Peyer's patch (tissue), 4 donors: Measurements from ENCODE around the gene GREB1. TPM values are rescaled to one million over a fixed set of nuclear protein-coding genes. Genes with fewer than 3 reads are reported as not detected.

Source experiments
- DNase-seq, 3 donors: peaks; one replicate each; pipeline ENCODE4 v3.0.0-alpha.2; 2017 to 2019
- H3K27ac ChIP-seq, 4 donors: fragments of 200-600 bp; sonication (generic); one replicate each; pipeline ENCODE4 v1.5.1; 2016 to 2019
- H3K27me3 ChIP-seq, 2 donors: fragments of 200-600 bp; sonication (generic); one replicate each; pipeline ENCODE4 v1.5.1; 2019
- H3K36me3 ChIP-seq, 3 donors: fragments of 200-600 bp; sonication (generic); one replicate each; pipeline ENCODE4 v1.5.1; 2016 to 2019
- H3K4me1 ChIP-seq, 4 donors: fragments of 200-600 bp; sonication (generic); one replicate each; pipeline ENCODE4 v1.5.1; 2016 to 2019
- H3K4me3 ChIP-seq, 4 donors: fragments of 200-600 bp; sonication (generic); 1 replicate in 3 of 4; 2 replicates in 1 of 4; pipeline ENCODE4 v1.5.1; 2016 to 2019; ENCODE audit warnings: mild to moderate bottlenecking in 1 of 4
- H3K9me3 ChIP-seq, 4 donors: fragments of 200-600 bp; sonication (generic); one replicate each; pipeline ENCODE4 v1.5.1; 2016 to 2019; ENCODE audit warnings: mild to moderate bottlenecking in 1 of 4
- POLR2A ChIP-seq, 2 donors: fragments of 450-650 bp; IDR thresholded peaks; one replicate each; pipeline ENCODE4 v1.5.1; 2017; ENCODE audit warnings: antibody characterized with exemption in 2 of 2, mild to moderate bottlenecking in 2 of 2, moderate library complexity in 2 of 2
- total RNA-seq, 4 donors: library from RNA; depleted of rRNA; stranded (reverse); fragments of >200 nt; gene quantifications; one replicate each; pipeline ENCODE4 v1.1.0, GENCODE V29; 2016
- TF ChIP-seq, protein P1 (sequence below), 6 experiments: fragments of 450-650 bp in 4 of 6; fragments of 200-600 bp in 2 of 6; sonication (generic) in 1 of 6; IDR thresholded peaks; one replicate each; pipeline ENCODE4 v1.5.1; 2017 to 2019; ENCODE audit warnings: antibody characterized with exemption in 6 of 6, mild to moderate bottlenecking in 3 of 6, moderate library complexity in 1 of 6

The GREB1 gene
- total RNA-seq, 4 donors from 2014 or later, result 0.88 to 4.1 (median 1.9) TPM

DNA sequence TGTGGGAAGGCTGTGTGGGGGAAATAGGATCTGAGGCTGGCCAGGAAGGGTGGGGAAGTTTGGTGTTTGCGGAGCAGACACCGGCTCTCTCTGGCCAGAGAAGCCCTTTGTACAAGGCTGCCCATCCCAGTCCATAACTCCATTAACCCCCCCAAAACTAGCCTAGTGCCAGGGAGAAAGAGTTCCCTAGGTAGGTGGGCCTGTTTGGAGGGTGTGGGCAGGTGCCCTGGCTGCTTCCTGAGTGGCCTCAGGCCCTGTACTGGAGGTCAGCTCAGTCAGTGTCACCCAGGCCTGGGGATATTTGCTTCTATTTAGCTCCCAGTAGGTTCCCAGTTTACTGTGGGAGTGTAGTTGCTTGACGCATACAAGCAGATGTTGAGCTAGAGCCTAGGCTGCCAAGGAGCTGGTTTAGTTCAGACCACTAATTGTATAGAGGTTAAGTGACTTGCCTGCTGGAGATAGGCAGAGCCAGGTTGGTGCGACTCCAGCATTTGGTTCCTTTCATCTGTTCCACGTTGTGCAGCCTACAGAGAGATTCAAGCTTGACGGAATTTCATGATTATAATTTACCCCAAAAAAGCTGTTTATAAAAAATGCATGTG is 2.9 kb upstream of the GREB1 start:
- no peak overlapping the region for H3K4me3 ChIP-seq
- no peak for TF ChIP-seq POLR2A (IDR thresholded peaks at IDR 0.05)
- TF ChIP-seq, protein P1, sequence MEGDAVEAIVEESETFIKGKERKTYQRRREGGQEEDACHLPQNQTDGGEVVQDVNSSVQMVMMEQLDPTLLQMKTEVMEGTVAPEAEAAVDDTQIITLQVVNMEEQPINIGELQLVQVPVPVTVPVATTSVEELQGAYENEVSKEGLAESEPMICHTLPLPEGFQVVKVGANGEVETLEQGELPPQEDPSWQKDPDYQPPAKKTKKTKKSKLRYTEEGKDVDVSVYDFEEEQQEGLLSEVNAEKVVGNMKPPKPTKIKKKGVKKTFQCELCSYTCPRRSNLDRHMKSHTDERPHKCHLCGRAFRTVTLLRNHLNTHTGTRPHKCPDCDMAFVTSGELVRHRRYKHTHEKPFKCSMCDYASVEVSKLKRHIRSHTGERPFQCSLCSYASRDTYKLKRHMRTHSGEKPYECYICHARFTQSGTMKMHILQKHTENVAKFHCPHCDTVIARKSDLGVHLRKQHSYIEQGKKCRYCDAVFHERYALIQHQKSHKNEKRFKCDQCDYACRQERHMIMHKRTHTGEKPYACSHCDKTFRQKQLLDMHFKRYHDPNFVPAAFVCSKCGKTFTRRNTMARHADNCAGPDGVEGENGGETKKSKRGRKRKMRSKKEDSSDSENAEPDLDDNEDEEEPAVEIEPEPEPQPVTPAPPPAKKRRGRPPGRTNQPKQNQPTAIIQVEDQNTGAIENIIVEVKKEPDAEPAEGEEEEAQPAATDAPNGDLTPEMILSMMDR (IDR thresholded peaks at IDR 0.05), result no peak
- H3K36me3 ChIP-seq, result no peaks in the 10 kb centered on the region
- H3K27ac ChIP-seq, result no peak overlapping the region
- H3K4me1 ChIP-seq, result no peaks in the 10 kb centered on the region
- H3K27me3 ChIP-seq, result no peaks in the 10 kb centered on the region
- H3K9me3 ChIP-seq, result no peaks in the 10 kb centered on the region
- no peak for DNase-seq

DNA sequence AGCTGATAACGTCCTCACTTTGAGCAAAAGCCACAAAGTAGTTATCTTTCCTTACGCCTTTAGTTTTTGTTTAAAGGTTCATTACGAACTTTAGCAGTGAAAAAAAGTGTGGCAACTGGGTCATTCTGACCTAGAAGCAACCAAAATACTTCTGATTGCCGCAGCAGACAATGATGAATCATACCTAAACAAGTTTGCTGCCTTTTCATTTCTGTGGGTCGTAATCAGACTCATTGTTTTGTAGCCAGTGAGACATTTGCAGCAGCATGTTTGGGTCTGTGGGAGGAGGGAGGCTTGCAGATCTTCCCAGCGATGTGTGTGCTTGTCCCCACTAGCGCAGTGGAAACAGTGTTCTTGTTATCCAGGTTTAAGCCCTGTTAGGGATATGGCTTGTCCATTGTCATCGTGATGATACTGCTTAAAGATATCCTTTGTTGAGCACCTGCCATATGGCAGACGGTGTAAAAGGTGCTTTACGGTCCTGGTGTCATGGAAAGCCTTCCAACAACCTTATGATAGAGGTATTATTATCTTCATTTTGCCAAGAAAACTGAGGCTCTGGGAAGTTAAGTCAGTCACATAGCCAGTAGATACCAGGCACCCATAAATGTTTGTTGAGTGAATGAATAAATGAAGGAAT is 1.3 kb upstream of the GREB1 start:
- H3K27me3 ChIP-seq, result no peaks in the 10 kb centered on the region
- no peak overlapping the region for H3K27ac ChIP-seq
- H3K4me3 ChIP-seq, result no peak overlapping the region
- H3K4me1 ChIP-seq, result no peaks in the 10 kb centered on the region
- no peaks in the 10 kb centered on the region for H3K36me3 ChIP-seq
- H3K9me3 ChIP-seq, result no peaks in the 10 kb centered on the region
- DNase-seq, result no peak
- TF ChIP-seq, protein P1 (IDR thresholded peaks at IDR 0.05), result no peak

DNA sequence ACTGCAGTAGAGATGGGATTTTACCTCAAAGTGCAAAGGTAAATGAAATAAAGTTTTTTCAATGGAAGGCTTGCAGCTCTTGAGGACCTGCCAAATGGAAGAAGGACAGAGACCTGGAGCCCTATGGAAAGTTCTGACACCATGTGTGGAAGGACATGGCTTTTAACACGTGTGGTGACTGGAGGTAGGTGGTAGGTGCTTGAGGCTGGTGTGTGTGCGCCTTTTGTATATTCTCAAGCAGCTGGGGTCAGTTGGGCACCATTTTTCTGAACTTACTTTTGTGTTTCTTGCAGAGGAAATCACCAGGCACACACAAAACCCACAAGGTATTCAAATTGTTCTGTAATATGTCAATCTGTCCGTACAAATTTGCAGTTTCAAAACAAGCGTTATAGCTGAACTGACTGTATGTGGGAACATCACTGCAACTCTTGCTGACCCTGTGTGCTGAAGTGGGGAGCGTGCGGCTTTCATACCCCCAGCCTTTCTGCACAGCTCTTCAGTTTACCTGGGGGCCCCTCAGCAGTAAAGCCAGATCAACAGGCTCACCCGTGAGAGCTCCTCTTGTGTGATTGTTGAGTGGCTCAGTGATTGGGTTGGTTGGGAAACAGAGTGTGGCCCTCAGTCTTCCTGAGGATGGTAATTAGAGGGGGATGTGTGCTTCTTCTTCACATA is 363 bp downstream of the GREB1 start:
- DNase-seq, result no peak
- no peak overlapping the region for H3K4me3 ChIP-seq

DNA sequence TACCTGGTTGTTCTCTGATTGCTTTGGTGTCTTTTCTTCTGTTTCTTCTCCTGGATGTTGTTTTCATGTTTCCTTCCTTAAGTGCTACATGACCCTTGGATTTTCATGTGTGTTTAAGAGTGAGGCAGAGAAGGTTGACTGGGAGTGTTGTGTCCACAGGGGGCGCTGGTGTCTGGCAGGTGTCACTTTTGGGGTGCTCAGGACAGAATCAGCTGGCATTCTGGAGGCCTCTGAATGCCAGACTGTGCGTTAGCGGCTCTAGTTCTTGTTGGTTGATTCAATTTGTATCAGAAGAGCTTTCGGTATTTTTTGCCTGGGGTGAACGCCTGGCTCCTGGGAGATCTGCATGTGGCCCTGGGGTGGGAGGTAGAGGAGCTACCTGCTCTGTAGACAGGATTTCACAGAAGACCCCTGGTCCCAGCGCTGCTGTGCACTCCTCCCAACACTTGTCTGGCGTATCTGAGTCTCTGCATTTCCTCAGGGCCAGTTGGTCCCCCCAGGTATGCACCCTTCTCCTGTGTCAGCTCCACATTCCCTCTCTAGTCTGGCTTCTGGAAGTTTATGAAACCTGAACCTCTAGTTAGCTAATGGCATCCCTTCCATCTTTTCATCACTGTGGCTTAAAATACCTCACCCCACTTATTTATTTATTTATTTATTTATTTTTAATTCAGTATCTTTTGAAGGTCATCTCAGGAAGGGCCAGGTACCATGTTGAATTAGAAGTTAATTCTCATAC is 1.1 kb downstream of the GREB1 start:
- Histone ChIP-seq H3K9me3 (no peaks in the 10 kb centered on the region), H3K4me3 (no peak overlapping the region), H3K27ac (no peak overlapping the region), H3K36me3 (no peaks in the 10 kb centered on the region), H3K4me1 (no peaks in the 10 kb centered on the region), H3K27me3 (no peaks in the 10 kb centered on the region)
- TF ChIP-seq, protein P1 (IDR thresholded peaks at IDR 0.05), result no peak
- no peak for TF ChIP-seq POLR2A (IDR thresholded peaks at IDR 0.05)
- no peak for DNase-seq

More for the DNA sequence above, 363 bp downstream of the GREB1 start:
- no peaks in the 10 kb centered on the region for H3K36me3 ChIP-seq
- TF ChIP-seq, protein P1 (IDR thresholded peaks at IDR 0.05), result no peak
- TF ChIP-seq POLR2A (IDR thresholded peaks at IDR 0.05), result no peak
- H3K9me3 ChIP-seq, result no peaks in the 10 kb centered on the region
- no peaks in the 10 kb centered on the region for H3K4me1 ChIP-seq
- H3K27me3 ChIP-seq, result no peaks in the 10 kb centered on the region
- H3K27ac ChIP-seq, result no peak overlapping the region

DNA sequence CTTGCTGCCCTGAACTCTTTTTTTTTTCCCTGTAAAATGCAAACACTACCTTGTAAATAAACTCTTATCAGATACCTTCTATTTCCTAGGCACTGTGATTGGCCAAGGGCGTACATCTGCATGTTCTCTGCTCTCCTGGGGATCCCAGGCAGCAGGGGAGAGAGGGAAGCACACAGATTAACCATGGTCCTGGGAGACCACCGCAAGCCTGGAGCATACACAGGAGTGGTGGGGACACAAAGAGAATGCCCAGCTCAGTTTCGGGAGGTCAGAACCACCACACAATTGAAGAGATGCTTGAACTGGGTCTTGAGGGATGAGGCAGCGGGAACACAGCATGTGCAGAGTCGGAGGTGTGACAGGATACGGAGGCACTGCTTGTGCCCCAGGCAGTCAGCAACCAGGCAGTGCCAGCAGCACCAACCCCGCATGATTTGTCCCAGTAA is 2.1 kb downstream of the GREB1 start:
- Histone ChIP-seq H3K4me3 (no peak overlapping the region), H3K9me3 (no peaks in the 10 kb centered on the region), H3K36me3 (no peaks in the 10 kb centered on the region), H3K27me3 (no peaks in the 10 kb centered on the region), H3K4me1 (no peaks in the 10 kb centered on the region), H3K27ac (no peak overlapping the region)
- no peak for DNase-seq
- no peak for TF ChIP-seq POLR2A (IDR thresholded peaks at IDR 0.05)
- TF ChIP-seq, protein P1 (IDR thresholded peaks at IDR 0.05), result no peak
